SJCRH30 (cell line): ENCODE results near the gene KCNIP2. TPM values are rescaled to one million over a fixed set of nuclear protein-coding genes. Genes with fewer than 3 reads are reported as not detected.

Experiments used
- DNase-seq, 2 experiments: peaks; one replicate each; pipeline ENCODE4 v3.0.0-alpha.2; 2015 to 2020
- H3K27ac ChIP-seq: fragments of 250-450 bp; sonication (Bioruptor Pico); 2 replicates; pipeline ENCODE4 v1.5.1; 2020; ENCODE audit warnings: mild to moderate bottlenecking, moderate library complexity
- H3K27me3 ChIP-seq: fragments of 250-450 bp; sonication (Bioruptor Pico); 2 replicates; pipeline ENCODE4 v1.5.1; 2020; ENCODE audit warnings: mild to moderate bottlenecking, moderate library complexity
- H3K36me3 ChIP-seq: fragments of 250-450 bp; sonication (Bioruptor Pico); 2 replicates; pipeline ENCODE4 v1.5.1; 2020; ENCODE audit warnings: mild to moderate bottlenecking, moderate library complexity
- H3K4me1 ChIP-seq: fragments of 250-450 bp; sonication (Bioruptor Pico); 2 replicates; pipeline ENCODE4 v1.5.1; 2020; ENCODE audit warnings: mild to moderate bottlenecking, moderate library complexity
- H3K4me3 ChIP-seq: fragments of 250-450 bp; sonication (Bioruptor Pico); 2 replicates; pipeline ENCODE4 v1.5.1; 2020; ENCODE audit warnings: mild to moderate bottlenecking, moderate library complexity
- H3K9me3 ChIP-seq: fragments of 250-450 bp; sonication (Bioruptor Pico); replicated peaks from 2 replicates; pipeline ENCODE4 v1.5.1; 2020; ENCODE audit warnings: mild to moderate bottlenecking, moderate library complexity
- total RNA-seq: library from RNA; depleted of rRNA; stranded (reverse); fragments of >200 nt; shearing (Covaris generic); gene quantifications from 2 replicates; pipeline ENCODE4 v1.2.3, GENCODE V29; 2014

The KCNIP2 gene
- total RNA-seq, 1 experiment from 2014 or later: 1.1 TPM

DNA sequence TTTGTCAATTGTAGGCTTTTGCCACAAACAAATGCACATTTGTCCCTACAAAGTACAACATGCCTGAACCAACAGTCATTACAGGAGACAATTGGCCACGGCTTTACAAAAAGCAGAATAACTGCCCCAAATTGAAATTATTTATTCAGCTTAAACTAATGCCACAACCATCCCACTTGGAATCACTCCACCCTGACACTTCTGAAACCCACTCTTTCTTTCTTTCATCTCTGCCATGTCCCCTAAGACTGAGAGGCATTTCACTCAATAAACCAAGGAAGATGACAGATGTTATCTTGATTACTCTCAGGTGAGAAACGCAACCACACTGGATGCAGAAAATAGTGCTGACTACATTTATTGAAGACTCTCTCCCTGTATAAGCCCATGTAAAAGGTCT is 57.8 kb downstream of the KCNIP2 start:
- DNase-seq: no peak
- Histone ChIP-seq H3K36me3 (peaks cover 55% of the 10 kb centered on the region), H3K9me3 (no peaks in the 10 kb centered on the region), H3K27me3 (no peaks in the 10 kb centered on the region), H3K4me3 (no peak overlapping the region), H3K27ac (no peak overlapping the region), H3K4me1 (peaks cover 8% of the 10 kb centered on the region)

DNA sequence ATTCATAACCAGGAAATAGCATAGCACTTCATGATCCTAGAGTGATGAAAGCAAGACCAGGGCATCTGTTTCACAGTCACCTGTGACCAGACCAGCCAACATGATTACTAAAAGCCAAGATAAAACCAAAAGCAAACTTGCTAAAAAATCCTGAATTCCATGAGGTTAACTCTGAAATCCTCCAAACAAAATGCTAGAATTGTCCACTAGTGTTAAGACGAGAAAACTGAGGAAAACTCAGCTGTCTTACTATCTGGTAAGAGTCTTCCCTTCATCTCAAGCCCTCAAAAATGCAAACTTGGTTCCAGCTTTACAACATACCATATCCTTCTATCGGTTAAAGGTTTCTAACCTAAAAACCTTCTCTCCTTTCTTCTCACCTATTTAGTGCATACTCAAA is 59.0 kb downstream of the KCNIP2 start:
- no peaks in the 10 kb centered on the region for H3K9me3 ChIP-seq
- H3K36me3 ChIP-seq: peaks cover 45% of the 10 kb centered on the region
- peaks cover 16% of the 10 kb centered on the region for H3K4me1 ChIP-seq
- H3K4me3 ChIP-seq: no peak overlapping the region
- DNase-seq: no peak
- no peak overlapping the region for H3K27ac ChIP-seq
- no peaks in the 10 kb centered on the region for H3K27me3 ChIP-seq

DNA sequence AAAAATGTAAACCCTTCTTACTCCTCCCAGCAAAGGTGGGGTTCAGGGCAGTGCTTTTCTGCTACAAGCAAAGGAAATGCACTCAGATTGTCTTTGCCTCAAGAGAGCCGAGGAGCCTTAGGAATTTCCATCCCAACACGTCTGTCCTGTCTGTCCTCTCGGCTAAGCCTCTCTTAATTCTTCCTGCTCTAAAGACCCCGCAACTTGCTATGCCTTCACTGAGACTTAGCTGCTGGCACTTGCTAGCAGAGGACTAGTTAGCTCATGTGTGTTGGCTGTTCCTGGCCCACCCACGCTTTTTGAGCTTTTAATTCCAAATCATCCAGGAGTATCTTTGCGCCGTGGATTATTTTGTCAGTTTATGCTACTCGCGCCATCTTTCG is 59.9 kb downstream of the KCNIP2 start:
- Histone ChIP-seq H3K9me3 (no peaks in the 10 kb centered on the region), H3K36me3 (peaks cover 38% of the 10 kb centered on the region), H3K27me3 (no peaks in the 10 kb centered on the region), H3K4me3 (peak overlapping the region; percentile 74), H3K27ac (peak overlapping the region; percentile 68; the same call in 1 of the 2 replicates), H3K4me1 (peaks cover 21% of the 10 kb centered on the region)
- DNase-seq: peak; percentile 12 to 54

DNA sequence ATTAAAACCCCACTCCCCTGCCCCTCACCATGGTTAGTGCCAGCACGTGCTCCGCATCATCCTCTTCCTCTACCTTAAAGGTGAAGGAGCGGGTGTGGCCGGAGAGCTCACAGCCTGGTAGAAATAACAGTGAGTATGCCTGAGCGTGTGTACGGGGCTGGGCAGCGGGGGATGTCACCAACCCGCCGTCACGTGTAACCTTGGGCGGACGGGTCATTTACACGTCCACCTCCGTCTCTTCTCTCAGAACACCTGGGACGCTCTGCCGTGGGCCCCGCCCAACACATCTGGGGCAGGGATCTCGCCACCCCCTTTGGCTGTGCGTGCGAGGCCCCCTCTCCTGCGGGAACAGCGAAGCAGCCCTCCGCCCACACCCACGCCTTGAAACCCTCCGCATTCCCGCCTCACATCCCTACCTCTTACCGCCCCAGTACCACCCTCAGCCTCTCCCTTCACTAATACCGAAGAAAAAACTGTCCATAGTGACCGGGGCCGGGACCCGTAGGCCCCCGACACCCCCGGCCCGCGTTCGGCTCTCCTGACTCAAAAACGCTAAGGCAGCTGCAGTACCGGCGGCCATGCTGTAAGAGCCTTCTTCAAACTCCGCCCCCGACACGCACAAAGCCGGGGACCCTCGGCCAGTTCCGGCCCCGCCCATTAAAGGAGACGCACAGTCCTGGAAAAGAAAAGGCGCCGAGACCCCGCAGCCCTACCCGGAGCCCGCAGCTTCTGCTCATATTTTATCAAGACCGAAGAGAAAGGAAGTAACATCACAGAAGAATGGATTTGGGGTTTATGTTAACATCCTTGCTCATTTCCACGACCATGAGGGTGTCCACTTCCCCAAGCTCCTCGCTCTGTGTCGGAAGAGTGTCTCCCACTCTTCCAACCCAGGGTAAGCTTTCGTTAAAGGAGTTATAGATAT is 60.5 kb downstream of the KCNIP2 start, which contains the start of gene NPM3:
Gene NPM3, minus strand, starts transcription at position 636 of the 925 bp plus-strand sequence. Its CDS starts 56 bp downstream, at position 580.
- H3K9me3 ChIP-seq: no peaks in the 10 kb centered on the region
- peak within 1 kb of the TSS; percentile 68 for H3K27ac ChIP-seq
- no peaks in the 10 kb centered on the region for H3K27me3 ChIP-seq
- peaks cover 28% of the 10 kb centered on the region for H3K4me1 ChIP-seq
- peak within 1 kb of the TSS; percentile 74 for H3K4me3 ChIP-seq
- peaks cover 36% of the 10 kb centered on the region for H3K36me3 ChIP-seq
- peak; percentile 94 to 96 for DNase-seq

DNA sequence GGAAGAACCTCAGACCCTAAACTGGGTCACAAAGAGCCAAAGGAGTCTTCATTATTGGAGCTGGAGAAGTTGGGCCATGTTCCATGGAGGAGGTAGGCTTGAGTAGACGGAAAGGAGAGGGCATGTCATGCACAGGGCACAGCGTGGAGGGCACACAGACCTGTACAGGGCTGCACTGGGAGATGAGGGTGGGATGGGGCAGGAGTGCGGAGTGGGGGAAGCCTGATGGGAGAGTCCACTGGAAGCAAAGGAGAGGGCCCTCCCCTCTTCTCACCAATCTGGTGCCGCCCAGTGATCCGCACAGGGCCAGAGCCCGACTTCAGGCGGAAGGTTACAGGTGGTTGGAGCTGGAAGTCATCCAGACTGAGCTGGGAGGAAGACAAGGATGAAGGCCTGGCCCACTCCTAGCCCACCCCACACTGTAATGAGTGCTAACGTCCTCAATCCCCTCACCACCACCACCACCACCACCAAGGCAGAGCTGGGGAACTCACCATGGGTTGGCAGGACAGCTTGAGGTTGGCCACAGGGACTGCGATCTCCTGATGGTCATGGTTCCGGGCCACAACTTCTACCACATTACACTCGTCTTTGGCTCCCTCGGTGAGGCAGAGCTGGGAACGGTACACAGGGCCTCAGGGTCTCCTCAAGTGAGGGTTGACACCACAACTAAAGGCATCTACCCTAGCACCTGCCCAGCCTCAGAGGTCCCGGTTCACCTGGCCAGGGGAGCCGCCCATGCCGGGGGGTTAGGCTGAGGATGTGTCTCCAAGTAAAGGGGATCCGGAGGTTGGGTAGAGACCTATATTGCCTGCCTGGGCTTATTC is 61.4 kb downstream of the KCNIP2 start:
- Histone ChIP-seq H3K36me3 (peaks cover 32% of the 10 kb centered on the region), H3K4me3 (peak overlapping the region; percentile 74), H3K9me3 (no peaks in the 10 kb centered on the region), H3K27ac (peak overlapping the region; percentile 68), H3K27me3 (no peaks in the 10 kb centered on the region), H3K4me1 (peaks cover 36% of the 10 kb centered on the region)
- peak in 1 of 2 experiments; percentile 17 for DNase-seq

DNA sequence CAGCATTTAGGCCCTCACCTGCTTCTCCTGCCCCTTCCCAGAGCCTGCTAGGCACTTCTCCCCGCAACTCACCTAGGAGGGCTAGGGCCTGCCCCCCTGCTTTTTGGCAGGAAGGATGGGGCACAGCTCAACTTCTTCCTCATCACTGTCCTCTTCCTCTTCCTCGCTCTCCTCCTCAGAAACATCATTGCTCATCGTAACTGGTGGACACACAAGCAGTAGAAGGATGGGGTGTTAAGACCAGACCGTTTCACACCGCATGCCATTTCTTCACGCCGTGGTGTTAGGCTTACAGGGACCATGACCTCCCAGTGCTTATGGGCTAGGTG is 62.0 kb downstream of the KCNIP2 start:
- Histone ChIP-seq H3K27me3 (no peaks in the 10 kb centered on the region), H3K9me3 (no peaks in the 10 kb centered on the region), H3K4me1 (peaks cover 42% of the 10 kb centered on the region), H3K4me3 (peak overlapping the region; percentile 74; the same call in 1 of the 2 replicates), H3K27ac (no peak overlapping the region), H3K36me3 (peaks cover 28% of the 10 kb centered on the region)
- no peak for DNase-seq

DNA sequence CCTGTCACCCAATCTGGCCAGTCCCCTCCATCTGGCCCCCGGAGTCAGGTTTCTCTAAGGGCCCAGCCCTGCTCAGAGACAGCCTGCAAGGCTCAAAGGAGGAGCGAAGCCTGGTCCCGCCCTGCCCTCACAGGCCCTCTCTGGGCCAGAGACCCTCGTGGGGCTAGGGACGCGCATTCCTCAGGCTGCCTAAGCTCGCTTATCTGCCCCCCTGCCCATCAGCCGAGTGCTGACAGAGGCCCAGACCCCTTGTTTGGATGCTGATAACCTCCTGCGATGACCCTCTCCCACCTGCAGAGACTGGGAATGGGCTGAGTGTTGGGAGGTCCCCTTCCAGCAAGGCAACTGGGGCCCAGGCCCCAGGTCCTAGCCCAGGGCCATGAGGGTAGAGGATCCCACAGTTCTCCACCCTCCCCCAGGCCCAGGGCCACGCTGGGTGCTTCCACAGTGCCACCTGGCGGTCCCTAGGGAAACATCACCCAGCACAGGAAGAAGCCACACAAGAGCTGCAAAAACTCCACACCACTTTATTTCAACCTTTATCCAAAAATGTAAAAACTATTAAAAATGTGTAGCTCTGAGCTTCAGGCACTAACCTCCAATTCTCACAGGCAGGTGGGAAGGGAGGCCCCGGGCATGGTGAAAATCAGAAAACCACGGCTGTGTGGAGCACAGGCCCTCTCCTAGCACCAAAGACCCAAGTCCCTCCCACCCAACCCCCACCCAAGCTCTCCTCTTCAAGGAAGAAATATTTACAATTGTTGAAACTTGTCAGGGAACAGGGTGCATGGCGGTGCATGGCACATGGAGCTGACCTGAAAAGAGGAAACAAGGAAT is 62.6 kb downstream of the KCNIP2 start:
- peak; percentile 90 to 97 for DNase-seq
- Histone ChIP-seq H3K4me3 (no peak overlapping the region), H3K4me1 (peaks cover 44% of the 10 kb centered on the region), H3K27ac (peak overlapping the region; percentile 30), H3K9me3 (no peaks in the 10 kb centered on the region), H3K27me3 (no peaks in the 10 kb centered on the region), H3K36me3 (peaks cover 22% of the 10 kb centered on the region)

DNA sequence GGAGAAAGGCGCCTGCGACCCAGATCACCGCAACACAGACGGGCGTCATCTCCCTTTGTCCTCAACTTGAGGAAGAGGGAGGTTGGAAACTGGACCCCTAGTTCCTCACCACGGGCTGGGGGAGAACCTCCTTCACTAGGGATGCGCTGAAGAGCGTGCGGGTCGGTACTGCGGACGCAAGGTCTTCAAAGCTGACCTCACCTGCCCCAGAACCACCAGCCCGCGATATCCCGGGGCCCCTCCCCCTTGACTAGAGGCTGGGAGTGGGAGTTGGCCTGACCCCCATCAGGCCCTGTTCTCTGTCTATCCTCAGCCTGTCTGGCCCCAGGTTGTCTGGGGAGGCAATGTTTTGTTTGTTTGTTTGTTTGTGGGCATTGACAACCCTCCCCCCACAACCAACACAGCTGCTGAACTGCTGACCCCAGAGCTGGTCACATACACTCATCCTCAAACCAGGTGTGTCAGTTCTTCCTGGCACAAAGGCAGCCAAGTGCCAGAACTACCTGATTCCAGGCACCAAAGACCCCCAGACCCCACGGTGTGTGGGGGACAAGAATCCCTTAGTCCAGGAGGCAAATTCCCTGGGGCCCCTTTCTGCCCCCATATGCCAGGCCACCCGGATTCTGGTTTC is 63.3 kb downstream of the KCNIP2 start:
- Histone ChIP-seq H3K4me1 (peaks cover 44% of the 10 kb centered on the region), H3K36me3 (peaks cover 15% of the 10 kb centered on the region), H3K9me3 (no peaks in the 10 kb centered on the region), H3K4me3 (no peak overlapping the region), H3K27me3 (no peaks in the 10 kb centered on the region), H3K27ac (peak overlapping the region; percentile 30)
- peak in 1 of 2 experiments; percentile 18 for DNase-seq

DNA sequence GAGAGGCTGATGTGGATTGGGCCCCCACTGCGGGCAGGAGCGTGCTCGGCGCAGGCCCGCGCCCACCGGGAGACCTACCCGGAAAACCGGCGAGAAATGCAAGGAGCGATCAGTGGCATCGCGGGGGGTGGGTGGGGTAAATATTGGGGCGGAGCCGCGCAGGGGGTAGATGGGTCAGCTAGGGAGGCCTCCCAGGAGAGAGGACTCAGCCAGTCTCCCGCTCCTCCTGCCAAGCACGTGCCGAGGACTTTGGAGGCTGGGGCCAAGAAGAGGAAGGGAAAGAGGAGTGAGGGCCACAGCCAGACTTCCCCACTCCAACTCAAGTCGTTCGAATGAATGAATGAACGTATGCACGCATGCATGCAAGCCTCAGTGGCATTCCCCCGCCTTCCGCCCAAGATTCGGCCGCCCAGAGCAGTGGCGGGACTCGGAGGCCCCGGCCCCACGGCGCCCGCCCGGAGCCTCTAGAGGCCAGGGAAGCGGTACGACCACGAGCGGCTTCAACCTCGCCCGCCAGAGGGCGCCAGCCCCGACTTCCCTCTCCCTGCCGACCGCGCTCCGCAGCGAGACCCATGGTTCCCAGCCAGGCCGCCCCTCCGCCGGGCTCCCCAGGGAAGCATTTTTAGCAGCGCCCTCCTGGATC is 63.9 kb downstream of the KCNIP2 start:
- H3K27me3 ChIP-seq: no peaks in the 10 kb centered on the region
- no peaks in the 10 kb centered on the region for H3K9me3 ChIP-seq
- H3K36me3 ChIP-seq: peaks cover 8% of the 10 kb centered on the region
- peak in 1 of 2 experiments; percentile 26 for DNase-seq
- no peak overlapping the region; the same call in 1 of the 2 replicates for H3K27ac ChIP-seq
- H3K4me1 ChIP-seq: peaks cover 47% of the 10 kb centered on the region
- H3K4me3 ChIP-seq: no peak overlapping the region

DNA sequence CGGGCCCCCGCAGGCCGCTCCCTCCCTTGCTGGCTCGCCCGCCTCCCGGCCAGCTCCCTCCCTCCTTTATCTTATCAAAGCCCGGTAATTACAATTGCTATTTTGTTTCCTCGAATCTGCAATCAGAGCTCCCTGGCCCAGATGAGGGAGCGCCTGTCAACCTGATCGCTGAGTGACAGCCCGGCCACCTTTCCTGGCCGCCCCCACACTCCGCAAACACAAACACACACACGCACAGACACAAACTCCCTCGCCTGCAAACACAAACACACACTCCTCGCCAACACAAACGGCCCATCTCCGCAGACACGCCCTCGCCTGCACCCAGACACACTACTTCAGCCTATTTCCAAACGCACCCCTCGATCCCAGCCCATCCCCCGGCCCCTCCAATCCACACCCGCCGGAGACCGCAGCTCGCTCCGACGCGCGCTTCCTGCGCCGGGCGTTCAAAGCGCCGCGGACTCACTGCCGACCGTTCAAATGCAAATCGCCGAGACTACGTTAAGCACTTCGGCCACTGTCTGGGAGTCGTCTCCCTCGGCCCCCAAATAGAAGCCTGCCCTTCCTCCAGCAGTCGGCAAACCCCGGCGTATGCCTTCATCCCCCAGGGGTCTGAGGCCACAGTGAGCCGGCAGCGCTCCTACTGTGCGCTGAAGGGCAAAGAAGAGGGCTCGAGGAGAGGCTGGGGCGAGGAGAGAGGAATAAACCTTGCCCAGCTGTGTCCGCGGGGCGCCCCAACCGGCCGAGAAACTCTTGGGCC is 64.6 kb downstream of the KCNIP2 start:
- Histone ChIP-seq H3K9me3 (no peaks in the 10 kb centered on the region), H3K4me3 (0 out of 2 replicates have a peak overlapping the region, but pooled peaks have one; percentile 1), H3K27ac (peak overlapping the region; percentile 39), H3K27me3 (no peaks in the 10 kb centered on the region), H3K36me3 (peaks cover 14% of the 10 kb centered on the region), H3K4me1 (peaks cover 53% of the 10 kb centered on the region)
- peak; percentile 83 to 87 for DNase-seq

DNA sequence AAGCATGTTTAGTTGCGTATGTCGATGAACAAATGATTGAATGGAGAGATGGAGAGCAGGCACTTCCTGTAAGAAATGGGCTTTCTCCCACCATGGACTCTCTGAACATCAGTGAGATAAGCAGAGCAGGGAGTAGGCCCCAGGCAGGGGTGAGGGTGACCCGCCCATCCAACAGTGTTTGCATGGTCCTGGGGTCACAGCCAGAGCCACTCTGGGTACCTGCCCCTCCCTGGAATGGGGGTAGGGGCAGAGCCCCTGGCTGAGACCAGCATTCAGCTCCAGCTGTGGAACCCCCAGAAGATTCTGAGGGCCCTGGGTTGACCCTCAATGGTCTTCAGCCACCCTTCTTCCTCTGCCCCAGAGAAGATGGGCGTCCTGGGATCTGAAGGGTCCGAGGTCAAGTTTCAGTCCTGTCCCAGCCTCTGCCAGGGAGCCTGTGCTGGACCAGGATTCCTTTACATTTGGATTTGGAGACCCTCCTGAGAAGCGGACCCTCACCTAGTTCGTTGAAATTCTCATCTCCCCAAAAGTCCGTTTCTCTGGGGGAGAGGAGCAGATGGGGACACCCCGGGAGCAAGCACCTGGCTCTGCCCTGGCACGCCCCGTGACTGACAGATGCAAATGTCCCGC is 65.3 kb downstream of the KCNIP2 start:
- no peaks in the 10 kb centered on the region for H3K9me3 ChIP-seq
- DNase-seq: peak in 1 of 2 experiments; percentile 13
- H3K27me3 ChIP-seq: no peaks in the 10 kb centered on the region
- peaks cover 21% of the 10 kb centered on the region for H3K36me3 ChIP-seq
- H3K4me1 ChIP-seq: peaks cover 58% of the 10 kb centered on the region
- 0 out of 2 replicates have a peak overlapping the region, but pooled peaks have one; percentile 1 for H3K4me3 ChIP-seq
- H3K27ac ChIP-seq: peak overlapping the region; percentile 39

DNA sequence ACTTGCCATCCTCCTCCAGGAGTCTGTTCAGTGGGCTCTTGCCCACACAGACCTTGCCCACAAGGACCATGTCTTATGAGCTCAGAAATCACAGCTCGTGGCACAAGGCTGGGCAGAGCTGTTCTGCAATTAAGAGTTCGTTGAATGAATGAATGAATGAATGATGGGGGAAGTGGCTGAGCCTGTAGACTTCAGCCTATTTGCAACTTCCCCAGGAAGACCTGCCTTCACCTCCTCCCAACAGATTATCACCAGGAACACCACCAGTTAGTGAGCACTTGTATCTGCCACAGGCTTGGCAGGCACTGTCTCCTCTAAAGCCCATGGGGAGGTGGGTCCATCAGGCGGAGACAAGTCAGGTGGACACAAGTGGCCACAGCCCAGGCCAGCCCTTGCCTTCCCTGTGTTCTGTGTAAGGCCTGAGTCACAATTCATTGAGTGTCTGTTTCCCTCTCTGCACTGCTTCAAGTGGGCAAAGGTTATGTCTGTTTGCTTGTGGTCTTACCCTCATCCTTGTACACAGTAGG is 65.9 kb downstream of the KCNIP2 start:
- Histone ChIP-seq H3K4me3 (no peak overlapping the region), H3K27ac (no peak overlapping the region), H3K27me3 (no peaks in the 10 kb centered on the region), H3K9me3 (no peaks in the 10 kb centered on the region), H3K36me3 (peaks cover 22% of the 10 kb centered on the region), H3K4me1 (peaks cover 63% of the 10 kb centered on the region)
- peak; percentile 22 to 49 for DNase-seq
